GM19328 (cell line): Measurements from ENCODE around the gene MPP7.

Source experiments
- ATAC-seq: cut with Tn5 transposase; IDR thresholded peaks from one replicate; pipeline ENCODE4 v1.9.1; 2021; ENCODE audit warnings: mild to moderate bottlenecking, moderate library complexity; ENCODE audit not compliant: unreplicated experiment

Gene MPP7

DNA sequence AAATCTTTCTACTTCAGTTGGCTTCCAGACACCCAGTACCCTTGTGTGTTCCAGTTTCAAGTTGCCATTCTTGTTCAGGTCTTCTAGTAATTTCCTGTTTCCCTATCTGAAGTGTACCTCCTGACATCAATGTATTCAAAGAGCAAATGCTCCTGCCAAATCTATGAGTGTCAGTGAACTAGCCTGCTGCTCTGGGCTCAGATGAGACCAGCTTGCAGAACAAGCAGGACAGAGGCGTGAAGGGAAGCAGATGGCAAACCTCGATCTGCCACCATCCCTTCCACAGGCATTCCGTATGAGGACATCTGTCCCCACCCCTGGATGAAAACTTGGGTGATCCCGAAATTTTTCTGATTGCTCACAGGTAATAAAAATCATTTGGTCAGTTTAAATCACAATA is 4.4 kb upstream of the MPP7 start:
- ATAC-seq, result no peak

DNA sequence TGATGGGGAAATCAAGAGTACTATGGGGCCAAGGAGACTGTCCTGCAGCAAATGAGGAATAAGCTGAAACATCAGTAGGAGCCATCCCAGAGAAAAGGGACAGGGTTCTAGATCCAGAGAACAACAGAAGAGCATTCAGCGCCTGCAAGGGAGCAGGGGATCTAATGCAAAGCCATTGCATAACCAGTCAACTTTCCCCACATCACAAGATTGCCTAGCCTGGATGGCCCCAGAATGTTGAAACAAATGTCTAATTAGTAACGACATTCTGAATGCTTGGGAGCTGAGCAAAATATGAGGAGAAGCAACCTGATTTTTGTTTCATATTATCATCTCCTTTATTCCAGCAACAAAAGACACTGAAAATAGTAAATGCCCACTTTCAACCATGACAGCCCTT is 2.7 kb upstream of the MPP7 start:
- no peak for ATAC-seq

DNA sequence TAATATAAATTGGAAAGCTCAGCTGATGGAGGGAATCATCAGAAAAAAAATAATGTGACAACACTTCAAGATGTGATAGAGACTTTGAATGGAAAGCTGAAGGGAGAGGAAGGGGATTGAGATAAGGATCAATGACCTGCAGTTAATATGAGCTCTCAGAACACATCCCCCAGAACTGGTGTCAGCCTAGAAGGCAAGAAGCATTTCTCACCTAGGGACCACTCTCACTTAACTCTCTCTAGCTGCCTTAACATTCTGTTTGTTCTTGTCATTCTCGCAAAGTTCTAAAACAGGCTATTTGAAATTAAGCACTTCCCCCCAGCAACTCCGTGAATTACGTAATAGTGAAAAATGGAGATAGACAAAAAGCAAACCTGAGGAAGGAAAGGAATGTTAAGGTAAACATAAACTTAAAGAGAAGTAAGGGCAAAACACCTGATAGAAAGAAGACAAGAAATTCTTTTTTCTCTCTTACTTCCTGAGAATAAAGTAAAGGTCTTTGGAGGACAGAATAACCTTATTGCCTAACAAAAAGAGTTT is 1.2 kb upstream of the MPP7 start:
- no peak for ATAC-seq

DNA sequence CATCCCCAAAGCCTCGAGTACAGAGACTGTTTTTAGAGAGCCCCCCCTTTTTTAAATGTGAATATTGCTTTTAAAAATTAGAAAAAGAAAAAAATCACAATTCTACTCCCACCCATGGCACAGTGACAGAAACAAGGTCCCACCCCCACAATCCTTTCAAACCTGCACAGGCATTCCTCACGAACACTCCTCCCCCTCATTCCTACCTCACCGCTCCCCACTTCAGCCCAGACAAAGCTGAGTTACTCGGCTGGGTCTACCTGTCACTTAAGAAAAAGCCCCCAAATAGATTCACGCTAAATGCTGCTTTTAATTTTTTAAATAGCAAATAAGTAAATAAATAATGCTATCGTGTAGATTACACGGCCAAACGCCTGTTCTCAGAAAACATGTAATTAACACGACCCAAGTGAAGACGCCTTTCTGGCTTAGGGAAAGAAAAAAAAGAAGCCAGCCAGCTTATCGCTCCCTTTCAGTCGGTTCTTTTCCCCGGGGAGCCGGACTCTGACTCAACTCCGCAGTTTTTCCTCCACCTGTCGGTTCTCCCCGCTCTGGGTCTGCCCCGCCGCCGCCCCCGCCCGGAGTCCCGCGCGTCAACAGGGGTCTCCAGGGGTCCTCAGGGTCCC is 739 bp downstream of the MPP7 start:
- no peak for ATAC-seq

DNA sequence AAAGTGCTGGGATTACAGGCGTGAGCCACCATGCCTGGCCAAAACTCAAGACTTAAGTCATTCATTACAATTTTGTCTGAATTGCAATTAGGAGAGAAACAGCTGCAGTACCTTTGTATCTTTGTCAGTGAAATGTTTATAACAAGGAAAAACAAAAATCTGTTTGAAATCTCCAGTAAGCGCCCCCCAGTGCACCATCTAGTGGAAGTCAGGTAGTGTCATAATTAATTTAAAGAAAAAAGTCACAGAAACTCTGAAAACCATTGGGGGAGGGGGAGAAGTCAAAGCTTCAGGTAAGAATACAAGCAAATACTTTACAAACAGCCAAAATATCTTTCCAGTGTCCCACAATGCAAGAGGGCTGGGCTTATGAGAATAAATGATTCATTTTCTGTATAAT is 2.8 kb downstream of the MPP7 start:
- no peak for ATAC-seq

DNA sequence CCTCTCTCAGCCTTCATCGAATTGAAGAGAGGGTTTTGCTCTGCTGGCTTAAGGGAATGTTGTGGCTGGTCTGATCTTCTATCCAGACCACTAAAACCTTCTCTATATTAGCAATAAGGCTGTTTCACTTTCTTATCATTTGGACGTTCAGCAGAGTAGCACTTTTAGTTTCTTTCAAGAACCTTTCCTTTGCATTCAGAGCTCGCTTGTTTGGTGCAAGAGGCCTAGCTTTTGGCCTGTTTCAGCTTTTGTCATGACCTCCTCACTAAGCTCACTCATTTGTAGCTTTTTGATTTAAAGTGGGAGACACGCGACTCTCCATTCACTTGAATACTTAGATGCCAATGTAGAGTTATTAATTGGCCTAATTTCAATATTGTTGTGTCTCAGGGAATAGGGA is 3.9 kb downstream of the MPP7 start:
- no peak for ATAC-seq

DNA sequence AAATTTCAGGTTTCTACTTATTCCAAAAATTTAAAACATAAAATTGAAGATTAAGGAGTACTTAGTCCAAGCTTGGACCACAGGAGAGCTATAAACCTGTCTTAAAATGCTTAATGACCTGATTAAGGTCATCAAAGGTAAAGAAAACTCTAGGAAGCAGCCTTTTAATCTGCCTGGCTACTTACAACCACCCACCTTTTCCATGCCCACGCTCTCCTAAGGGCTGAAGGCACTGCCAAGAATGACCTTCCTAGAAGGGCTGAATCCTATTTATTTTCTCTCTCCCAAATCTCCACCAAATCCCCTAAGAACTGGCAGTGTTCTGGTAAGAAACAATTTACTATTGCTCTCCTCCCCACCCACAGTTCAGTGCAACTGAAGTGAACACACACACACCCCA is 6.8 kb downstream of the MPP7 start:
- ATAC-seq, result no peak

DNA sequence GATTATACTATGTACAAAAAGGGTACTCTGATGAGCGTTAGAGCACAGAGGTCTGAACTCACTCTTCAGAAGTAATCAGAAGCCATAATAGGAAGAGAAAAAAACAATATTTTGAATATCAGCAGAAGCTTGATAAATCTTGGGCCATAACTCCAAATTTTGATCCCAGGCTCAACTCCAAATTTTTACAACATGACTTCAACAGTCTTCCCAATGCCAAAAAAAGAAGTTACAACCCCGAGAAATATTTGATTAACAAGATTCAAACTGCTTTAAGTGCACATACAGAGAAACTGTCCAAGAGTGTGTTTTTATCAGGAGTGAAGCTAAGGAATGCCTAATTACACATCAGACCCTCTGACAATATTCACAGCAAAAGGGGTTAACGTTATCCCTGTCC is 7.5 kb downstream of the MPP7 start:
- no peak for ATAC-seq

DNA sequence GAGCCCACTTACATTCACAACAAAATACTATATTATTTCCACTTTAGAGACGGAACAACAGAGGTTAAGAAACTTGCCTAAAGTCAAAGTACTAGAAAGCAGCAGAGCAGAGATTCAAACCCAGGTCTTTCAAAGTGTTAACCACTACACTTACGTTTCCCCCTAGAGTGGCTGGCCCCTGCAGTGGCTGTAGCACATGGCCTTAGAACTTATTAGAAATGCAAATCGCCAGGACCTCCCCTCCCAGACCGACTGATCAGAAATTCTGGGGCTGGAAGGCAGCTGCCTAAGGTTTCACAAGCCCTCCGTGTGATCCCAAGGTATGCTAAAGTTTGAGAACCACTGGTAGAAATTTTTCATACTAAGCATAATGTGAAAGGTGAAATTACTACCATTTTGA is 8.1 kb downstream of the MPP7 start:
- no peak for ATAC-seq

DNA sequence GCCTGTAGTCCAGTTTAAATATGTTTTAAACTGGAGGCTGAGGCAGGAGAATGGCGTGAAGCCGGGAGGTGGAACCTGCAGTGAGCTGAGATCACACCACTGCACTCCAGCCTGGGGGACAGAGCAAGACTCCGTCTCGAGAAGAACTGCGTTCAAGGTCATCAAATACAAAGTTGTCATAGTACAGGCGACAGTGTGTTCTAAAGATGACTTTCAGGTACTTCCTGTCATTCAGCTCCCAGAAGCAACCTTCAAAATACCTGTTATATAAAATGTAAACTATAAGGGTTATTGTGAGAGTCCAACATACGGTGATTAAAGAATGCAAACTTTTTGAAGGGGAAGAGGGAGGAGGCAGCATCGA is 8.7 kb downstream of the MPP7 start:
- ATAC-seq, result no peak

DNA sequence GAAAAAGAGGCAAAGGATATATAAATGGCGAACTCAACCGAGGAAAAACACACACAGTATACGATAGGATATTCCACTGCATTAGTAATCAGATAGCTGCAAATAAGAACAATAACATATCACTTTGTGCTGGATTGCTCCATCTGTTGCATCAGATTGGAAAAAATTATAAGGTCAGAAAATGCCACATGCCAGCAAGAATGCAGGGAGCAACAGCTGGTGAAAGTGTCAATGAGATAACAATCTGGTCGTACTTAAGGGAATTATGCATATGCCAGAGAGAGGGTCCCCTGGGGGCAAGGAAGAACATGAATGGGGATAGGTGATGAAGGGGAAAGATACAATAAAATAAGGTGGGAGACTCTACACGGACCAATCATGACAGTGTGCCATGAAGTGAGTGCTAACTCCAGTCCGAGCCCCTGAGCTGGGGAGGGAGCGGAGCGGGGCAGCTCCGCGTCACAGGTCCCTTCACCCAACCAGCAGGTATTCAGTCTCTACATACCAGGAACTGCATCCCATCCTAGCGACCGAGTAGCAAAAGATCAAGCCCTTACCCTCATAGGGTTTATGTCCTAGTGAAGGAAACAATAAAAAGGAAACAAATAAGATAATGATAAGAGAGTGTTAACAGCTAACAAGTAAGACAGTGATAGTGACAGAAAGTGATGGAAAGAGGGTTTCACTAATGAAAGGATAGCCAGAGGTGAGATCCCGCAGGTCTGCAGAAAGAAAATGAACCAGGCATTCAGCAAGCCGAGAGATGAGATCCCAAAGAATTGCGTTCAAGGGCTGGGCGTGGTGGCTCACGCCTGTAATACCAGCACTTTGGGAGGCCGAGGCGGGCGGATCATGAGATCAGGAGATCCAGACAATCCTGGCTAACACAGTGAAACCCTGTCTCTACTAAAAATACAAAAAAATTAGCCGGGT is 9.4 kb downstream of the MPP7 start:
- ATAC-seq, result no peak

DNA sequence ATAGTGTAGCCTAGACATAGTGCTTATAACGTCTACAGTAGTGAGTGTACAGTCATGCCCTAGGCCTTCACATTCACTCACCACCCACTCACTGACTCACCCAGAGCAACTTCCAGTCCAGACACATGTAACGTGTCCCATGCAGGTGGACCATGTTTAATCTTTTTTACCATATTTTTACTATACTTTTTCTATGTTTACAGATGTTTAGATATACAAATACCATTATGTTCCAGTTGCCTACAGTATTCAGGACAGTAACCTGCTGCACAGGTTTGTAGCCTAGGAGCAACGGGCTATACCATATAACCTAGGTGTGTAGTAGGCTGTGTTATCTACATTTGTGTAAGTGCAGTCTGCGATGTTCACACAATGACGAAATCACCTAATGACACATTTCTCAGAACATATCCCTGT is 11.0 kb downstream of the MPP7 start:
- no peak for ATAC-seq

DNA sequence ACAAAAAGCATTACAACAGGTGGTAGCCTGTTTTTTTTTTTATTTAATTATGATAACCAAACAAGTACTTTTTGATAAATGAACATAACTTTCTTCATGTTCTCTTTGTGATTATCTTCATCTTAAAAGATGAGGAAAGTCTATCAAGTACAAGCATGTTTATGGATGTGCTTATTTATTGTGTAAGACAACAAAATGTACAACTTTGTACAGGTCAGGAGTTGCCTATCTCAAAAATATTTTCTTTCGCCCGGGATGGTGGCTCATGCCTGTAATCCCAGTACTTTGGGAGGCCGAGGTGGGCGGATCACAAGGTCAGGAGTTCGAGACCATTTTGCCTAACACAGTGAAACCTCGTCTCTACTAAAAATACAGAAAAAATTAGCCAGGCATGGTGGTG is 17.0 kb downstream of the MPP7 start:
- ATAC-seq, result no peak

DNA sequence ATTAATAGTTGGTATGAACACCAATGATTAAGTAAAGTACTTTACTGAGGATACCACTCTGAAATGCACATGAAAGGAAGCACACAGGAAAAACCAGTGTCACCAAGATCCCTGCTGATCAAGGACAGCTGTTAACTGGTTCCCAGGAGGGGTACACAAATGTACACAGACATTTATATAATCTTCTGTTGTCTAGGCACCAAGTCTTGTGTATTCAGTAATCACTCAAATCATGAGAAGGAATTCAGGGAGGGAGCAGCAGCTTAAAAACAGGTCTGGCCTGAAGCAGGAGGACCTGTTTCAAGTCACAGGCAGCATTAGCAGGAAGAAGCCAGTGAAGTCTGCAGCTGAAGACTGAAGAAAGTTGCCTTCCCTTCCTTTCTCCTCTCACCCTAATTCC is 18.7 kb downstream of the MPP7 start:
- ATAC-seq, result no peak

DNA sequence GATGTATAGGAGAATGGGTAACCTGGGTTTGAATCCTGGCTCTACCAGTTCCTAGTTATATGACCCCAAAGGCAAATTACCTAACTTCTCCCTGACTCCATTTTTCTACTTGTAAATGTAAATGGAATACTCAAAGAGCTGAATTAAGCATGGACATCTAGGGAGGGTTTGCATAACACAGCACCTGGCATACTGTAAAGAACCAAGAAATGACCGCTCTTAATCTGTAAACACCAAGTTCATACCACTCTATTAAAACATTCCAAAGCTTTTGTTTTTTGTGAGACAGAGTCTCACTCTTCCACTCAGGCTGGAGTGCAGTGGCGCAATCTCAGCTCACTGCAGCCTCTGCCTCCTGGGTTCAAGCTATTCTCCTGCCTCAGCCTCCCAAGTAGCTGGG is 19.6 kb downstream of the MPP7 start:
- no peak for ATAC-seq

DNA sequence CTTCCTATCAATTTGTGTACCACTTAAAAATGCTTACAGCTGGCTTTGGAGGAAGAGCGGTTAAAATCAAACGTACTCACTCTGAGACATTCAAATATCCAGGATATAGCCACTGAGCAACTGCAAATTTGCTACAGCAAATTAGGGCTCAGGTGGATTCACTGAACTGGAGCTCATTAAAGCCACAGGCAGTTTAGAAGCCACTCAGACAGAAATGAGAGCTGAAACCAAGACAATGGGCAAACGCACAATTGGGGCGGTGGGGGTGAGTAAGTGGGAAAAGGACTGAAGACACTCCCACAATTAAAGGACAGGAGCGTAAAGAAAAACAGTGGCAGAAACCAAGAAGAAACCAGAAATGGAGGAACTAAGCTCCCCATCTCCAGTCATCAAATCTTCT is 20.5 kb downstream of the MPP7 start:
- ATAC-seq, result no peak

DNA sequence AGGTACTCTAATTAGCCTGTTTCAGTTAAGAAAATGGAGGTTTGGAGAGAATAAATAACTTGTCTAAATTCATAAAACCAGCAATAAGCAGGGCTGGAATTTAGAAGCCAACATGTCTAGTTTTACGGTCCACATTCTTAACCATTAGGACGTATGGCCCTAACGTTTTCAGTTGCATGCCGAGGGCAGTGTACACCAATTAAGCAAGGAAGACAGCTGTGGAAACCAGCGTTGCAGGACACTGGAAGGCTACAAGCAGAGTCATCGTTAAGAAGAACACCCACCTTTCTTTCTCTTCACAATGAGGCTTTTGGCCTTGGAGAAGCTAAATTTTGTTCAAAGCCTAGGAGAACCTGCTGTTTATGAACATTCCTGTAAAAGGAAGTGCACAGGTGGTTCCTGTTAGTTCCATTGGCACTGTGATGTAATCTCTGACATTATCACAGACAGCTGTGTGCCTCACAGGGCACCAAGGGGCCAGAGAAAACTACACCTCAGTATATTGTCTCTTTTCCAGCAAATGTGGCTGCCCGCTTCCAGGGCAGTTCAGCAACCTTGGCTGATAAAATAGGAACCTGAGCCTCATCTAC is 21.0 kb downstream of the MPP7 start:
- no peak for ATAC-seq

DNA sequence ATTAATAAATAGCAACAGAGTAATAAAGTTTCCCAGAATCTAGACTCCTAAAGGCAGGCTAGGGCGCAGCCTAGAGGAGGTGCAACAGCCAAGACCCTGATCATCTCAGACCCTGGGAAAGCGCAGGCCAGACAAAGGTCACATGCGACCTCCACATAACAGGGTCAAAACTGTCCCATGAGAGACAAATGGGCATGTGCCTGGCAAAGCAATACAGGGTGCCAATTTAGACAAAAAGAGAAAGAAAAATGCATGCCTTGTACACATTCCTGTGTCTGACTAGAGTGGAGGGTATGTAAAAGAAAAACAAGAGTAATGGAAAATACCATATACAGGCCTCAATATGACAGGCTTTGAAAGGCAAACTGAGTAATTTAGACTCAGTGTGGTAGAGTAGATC is 22.2 kb downstream of the MPP7 start:
- no peak for ATAC-seq

DNA sequence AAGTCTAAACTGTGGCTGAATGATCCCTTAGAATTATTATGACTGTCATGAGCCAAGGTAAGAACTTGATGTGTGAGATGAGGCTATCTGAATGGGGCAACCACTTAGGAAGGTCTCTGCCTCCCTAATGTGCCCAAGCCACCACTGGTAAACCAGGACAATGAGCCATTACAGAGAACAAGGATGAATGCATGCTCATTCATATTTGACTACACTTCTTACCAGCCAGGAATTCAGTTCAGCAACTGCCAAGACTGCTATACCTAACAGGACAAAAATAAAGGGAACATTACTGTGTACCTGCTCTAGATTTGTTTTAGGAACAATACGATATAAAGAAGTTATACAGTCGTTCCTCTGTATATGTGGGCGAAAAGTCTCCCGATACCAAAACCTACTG is 23.0 kb downstream of the MPP7 start:
- no peak for ATAC-seq

DNA sequence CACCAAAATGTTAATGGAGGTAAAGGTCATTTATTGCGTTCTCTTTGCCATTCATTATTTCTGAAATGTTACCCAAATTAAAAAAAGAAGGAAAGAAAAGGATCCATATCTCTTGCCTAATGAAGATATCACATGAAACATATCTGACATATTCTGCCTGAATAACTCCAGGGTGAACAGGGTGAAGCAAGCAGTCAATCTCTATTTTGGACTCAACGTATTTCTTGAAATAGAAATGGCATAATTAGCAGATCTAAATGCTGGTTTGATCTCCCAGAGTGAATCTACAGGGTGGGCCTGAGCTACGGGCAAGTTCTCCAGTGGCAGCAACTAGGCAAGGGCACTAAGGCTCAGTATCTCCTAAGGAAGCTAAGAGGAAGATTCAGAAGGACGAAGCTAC is 24.0 kb downstream of the MPP7 start:
- no peak for ATAC-seq

DNA sequence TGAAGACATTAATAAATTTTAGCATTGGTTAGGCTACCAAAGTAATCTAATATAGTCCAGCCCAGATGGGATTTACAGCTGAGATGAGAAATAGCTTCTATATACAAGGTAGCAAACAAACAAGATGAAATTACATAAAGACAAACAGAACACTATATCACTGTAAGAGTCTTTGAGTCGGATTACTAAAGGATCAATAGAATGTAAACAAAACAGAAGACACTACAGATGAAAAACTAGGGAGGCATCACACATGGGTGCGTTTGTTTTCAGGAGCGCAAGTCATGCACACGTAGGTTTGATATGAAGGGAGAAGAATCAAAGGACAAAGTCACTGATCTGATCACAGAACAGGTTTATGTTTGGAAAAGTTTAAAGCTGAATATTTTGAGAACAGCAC is 26.5 kb downstream of the MPP7 start:
- ATAC-seq, result no peak

DNA sequence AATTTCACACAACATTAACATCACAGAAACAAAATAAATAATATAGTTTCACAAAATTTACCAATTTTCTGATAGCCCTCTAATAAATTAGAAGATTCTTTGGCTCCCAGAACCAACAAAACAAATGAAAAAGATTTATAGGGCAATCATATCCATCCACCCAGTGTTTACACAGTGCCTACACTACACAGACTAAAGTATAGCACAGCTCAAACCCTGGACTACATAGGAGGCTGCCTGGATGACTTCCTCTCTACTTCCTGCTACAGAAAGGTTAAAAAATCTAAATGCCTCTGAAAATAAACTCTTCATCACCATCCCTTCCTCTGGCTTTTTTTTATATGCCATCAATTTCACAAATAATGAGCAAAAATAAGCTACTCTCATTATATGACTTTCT is 28.4 kb downstream of the MPP7 start:
- ATAC-seq, result no peak
